ENCODE measurements around the gene TPM2.

Gene TPM2

DNA sequence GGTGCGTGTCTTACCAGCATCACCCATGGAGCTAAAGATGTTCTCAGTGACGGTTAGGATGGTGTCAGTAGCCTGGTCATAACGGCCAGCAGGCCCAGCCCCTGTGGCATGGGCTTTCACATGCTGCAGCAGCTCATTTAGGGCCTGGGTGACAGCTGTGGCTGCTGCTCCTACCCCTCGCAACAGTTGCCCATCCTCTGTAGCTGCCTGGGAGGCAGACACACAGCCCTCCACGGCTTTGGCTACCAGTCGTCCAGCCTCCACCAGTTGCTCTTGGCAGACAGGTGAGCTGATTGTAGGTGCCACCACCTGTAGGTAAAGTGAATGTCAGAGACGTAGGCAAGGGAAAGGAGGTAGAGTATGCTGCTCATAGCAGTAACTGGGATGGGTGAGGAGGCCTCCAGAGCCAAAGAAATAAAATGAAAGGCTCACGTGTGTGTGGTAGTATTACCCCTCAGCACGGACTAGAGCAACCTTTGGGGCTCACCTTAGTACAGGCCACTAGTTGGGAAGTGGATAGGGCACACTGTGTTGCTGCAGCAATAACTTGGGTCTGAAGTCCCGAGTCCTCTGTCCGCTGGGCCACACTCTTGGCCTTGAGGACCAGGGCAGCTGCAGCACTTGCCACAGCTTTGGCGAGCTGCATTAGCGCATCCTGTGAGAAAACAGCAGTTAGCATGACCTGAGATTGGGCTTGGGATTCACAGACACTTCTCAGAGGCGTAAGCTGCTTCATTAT lies 27.6 kb upstream of the TPM2 start:
- no peak for DNase-seq

DNA sequence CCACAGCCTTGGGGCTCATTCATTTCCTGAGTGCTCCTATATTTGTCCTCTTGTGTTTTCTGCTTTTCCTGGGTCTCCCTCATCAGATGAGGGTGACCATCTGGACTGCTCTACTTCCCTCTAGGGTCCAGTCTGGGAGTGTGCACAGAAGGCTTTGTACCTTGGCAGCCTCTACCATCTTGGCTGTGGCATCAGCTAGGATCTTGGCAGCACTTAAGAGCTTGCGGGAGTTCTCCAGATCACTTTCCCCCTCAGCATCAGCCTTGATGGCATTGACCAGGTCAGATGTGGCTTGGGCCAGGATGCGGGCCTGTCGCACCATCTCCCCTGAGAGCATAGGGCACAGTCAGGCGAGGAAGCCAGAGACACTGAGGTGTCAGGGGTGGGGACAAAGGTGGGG lies 26.5 kb upstream of the TPM2 start:
- no peak for DNase-seq

DNA sequence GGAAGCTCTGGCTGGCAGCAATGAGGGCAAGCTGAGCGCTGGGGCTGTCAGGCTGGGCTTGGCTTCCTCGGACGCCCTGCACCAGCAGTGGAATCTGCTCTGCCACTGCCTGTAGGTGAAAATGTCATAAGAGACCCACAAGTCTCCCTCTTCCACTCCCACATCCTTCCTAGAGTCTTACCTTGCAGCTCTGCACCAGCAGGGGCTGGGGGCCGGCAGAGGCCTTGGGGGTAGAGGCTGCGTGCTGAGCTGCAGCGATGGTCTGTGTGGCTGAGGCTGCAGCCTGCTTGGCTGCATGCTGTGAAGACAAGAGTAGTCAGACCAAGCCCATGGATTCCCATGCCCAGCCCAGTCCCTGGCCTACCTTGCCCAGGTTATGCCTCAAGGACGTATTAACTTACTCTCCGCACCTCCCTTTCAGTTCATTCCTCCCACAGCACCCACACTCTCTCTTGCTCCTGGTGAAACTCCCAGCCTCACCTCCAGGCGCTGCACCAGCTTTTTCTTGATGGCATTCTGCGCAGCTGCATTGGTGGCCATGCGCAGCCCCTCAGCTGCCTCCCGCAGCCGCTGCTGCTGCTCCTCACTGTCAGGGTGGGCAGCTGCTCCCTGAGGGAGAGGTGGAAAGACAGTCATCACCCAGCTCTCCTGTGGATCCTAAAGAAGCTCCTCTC lies 25.0 kb upstream of the TPM2 start:
- DNase-seq = no peak

DNA sequence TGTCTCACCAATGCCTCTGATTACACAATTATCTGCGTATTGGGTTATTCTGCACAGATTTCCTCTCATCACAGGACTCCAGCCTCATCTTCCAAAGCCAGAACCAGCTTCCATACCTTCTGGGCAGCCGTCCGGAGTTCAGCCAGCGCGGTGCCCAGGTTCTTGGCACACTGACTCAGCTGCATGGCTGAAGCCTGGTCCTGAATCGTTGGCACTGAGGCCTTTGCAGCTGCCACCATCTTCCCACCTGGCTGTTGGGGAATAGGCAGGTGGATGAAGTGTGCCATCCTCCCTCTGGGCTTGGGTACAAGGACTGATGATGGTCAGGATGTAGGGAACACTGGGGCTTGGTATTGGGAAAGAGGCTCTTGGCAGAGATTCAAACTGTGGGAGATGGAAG lies 24.4 kb upstream of the TPM2 start:
- no peak for DNase-seq

DNA sequence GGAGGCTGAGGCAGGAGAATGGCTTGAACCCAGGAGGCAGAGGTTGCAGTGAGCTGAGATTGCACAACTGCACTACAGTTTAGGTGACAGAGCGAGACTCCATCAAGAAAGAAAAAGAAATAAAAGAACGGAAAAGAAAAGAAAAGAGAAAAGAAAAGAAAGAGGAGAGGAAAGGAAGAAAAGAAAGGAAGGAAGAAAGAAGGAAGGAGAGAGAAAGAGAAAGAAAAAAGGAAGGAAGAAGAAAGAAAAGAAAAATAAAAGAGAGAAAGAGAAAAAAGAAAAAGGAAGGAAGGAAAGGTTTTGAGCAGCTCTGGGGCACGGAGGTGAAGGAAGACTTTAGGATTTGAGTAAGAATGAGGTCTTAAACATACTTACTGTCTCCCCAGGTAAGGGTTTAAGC lies 23.9 kb upstream of the TPM2 start:
- no peak for DNase-seq

DNA sequence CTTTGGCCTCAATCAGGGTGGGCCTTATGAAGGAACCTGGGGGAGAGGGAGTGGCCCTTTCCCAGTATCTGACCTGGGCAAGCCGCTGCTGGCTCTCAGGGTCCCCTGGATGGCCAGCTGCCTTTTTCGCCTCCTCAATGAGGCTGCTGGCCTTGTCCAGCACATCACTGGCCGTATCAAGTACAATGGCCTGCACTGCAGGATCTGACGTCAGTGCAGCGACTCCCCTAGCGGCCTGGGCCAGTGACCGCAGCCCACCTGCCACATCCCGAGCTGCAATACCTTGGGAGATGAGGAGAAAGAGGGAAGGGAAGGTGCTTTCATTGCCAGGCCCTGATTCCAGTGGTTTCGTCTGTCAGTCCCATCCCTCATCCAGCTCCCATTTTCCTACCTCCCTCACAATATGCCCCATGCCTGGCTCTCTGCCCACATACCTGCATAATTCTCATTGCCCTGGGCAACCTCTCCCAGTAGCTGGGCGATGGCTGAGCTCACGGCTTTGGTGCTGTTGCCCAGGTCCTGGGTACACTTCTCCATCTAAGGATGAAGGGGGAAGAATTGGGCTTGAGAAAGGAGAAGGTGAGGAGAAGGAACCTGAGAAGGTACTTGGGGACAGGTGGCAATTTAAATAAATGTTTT lies 23.2 kb upstream of the TPM2 start:
- DNase-seq = no peak

DNA sequence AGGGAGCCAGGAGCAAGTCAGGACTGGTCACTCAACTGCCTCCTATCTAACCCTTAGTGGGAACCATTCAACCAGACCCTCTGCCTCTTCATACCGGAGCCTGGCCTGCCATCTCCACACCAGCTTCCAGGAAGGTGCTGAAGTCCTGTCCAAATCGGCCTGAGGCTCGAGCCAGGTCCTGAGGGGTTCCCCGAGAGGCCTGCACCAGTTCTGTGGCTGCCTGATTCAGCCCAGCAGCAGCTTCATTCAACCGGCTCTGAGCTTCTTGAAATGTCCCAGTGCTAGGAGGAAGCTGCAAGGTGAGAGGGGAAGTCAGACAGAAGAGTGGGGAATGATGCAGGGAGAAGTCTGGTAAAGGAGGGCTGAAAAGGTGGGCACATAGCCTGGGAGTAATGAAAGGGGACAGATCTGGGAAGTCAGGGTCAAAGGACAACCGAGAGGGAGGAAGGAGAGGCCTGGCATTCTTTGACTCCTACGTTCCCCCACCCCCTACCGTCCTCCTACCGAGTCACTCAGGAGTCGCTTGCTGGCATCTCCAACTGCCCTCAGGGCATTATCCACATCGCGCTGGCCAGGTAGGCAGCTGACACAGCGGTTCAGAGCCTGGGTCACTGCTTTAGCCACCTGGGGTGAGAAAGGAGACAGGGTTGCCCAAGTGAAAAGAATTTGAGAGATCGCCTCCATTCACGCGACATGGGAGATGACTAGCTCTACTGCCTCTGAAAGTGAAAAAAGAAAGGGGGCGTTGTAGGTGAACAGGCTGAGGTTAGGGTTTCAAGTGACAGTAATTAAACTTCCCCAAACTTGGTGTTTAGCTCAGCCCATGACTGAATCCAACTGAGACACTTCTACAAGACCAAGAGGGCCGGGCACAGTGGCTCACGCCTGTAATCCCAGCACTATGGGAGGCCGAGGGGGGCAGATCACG lies 22.0 kb upstream of the TPM2 start:
- no peak for DNase-seq

DNA sequence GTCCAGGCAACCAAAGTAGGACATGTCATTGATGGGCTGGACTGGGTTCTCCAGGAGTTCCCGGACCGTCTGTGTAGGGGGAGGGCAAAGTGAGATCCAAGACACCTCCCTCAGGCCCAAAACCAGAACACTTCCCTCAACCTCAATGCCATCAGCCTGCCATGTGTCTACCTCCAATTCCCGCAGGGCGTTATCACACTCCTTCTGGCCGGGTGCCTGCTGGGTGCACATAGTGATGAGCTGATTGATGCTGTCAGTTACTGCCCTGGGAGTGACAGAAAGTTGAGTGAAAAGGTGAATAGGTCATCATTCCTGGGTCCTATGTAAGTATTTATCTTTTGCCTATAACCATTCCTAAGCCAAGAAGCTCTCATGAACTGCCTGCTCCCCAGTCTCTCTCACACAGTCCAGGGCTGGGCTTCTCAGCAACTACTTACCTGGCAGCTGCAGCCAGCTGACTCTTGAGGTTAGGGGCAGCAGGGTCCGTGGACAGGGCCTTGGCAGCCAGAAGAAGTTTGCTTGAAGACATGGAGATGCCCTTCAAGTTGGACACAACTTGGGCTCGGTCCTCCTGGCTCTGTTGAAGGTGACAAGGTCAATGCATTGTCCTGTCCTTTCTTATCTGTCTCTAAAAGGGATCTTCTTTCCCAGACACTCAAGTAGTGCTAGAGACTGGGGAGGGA lies 21.2 kb upstream of the TPM2 start:
- no peak for DNase-seq

DNA sequence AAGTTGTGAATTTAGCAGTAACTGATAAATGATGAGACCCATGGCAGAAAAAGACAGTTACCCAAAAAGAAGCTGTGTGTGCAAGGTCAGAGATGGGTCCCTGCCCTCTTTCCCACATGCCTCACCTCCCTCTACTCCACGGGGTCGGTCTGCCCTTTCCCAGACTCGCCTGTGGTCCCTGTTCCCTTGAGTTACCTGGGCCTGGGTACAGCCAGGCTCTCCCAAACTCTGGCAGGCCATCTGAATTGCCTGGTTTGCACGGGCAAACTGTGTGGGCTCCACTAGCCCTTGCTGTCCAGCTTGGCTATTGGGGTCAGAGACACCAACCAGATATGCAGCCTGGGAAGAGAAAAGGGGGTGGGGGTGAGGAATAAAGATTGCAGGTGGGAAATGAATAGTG lies 18.4 kb upstream of the TPM2 start:
- no peak for DNase-seq

DNA sequence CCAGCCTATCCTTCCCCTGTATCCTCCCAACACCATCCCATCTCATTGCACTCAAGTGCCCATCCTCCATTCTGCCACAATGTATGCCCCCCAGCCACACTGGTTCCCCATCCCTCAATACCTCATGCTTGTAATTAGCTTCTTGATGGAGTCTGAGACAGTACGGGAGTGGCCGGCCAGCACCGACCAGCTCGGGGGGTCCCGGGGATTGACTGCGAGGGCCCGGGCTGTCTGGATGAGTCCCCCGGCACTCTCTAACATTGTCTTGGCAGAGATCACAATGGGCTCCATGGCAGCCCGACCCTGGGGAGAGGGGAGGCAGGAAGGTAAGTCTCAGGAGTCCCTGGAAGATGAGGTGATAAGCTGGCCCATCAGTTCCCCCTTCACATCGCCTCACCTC lies 17.2 kb upstream of the TPM2 start:
- no peak for DNase-seq

DNA sequence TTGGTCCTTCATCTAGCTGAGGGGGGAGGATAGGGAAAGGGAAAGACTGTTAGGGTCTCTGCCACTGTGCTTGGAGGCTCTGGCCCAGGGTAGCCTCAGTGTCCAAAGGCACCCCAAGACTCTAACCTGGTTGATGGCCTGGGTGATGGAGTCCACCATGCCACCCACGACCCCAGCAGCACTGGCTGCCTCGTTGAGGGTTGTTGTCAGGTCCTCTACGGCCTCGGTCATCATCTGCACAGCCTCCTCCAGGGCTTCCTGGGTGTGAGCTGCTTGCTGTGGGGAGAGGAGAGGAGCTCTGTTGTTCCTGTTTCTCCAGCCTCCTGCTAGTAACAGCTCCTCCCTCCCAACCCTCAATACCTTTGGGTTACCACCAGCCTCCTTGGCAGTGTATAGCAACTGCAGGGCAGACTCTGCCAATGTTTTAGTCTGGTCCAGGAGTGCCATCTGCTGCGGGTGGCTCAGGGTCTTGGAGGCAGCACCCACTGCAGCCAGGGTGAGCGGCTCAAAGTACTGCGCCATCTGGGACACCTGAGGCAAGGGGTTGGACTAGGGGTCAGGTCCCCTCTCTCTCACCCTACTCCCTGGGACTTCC lies 16.2 kb upstream of the TPM2 start:
- no peak for DNase-seq

DNA sequence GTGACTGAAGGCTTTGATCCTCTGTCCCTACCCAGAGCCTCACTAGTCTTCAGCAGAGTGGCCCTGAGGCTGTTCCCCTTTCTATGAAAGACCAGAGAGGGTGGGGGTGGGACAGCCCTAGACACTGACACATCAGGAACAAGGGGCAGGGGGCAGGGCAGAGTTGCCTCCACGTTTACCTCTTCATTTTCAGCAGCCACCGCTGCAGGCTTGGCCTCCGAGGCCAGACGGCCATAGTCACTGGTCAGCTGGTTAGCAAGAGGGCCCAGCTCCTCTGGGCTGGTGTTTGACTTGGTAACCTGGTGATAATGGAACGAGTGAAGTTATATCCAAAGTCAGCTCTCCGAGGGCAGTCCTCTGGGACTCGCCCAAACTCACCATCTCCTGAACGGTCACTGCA lies 15.6 kb upstream of the TPM2 start:
- no peak for DNase-seq

DNA sequence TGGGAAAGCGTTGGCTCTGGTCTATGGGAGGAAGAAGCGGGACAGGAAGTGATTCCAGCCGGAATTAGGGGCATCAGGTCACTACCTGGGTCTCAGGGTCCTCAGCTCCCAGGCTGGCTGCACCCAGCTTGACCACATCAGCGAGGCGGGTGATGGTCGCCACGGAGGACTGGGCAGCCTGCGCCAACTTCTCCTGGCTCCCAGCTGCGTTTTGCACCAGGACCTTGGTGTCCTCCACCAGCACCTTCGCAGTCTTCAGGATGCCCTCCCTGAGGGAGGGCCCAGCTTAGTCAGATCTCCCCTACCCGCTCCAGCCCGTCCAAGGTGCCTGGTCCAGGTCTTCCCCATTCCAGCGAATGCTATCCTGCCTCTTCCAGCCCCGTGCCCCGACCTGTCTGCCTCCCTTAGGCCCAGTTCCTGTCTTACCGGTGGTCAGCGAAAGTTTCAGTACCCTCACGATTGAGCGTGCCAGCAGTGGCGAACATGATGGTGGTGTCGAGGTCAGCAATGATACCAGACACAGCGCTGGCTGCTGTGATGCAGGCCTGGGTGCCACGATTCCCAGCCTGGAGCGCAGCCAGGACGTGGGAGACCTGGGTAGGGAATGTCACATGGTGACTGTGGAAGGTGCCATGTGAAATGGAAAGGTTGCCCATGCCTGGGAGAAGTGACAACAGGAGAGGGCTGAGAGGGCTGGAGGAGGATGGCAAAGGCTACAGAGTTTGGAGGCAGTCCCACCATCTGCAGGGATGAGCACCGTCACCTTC lies 14.4 kb upstream of the TPM2 start:
- DNase-seq = no peak

DNA sequence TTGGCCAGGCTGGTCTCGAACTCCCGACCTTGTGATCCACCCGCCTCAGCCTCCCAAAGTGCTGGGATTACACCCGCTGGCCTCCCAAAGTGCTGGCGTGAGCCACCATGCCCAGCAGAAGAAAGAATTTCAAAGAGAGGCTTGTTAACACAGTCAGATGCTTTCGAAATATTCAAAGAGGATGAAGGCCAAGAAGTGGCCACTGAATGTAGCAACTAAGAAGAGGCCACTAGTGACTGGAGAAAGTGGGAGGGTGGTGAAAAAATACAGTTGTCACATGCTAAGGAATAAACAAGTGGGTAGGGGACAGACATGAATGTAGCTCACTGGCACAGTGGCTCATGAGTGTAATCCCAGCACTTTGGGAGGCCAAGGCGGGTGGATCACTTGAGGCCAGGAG lies 13.0 kb upstream of the TPM2 start:
- no peak for DNase-seq

DNA sequence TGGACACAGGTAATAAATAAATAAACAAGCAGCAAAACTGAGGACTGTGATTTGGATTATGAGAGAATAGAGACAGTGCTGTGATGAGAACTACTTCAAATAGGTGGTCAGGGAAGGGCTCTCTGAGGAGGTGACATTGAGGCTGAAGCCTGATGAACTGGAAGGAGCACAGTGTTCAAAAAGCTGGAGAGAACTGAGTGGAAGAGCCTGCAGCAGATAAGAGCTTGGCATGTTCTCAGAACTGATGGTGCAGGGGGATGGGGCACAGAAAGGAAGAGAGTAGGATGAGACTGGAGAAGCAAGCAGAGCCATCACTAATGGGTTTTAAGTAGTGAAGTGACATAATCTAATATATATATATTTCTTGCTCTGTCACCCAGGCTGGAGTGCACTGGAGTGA lies 11.2 kb upstream of the TPM2 start:
- DNase-seq = no peak

DNA sequence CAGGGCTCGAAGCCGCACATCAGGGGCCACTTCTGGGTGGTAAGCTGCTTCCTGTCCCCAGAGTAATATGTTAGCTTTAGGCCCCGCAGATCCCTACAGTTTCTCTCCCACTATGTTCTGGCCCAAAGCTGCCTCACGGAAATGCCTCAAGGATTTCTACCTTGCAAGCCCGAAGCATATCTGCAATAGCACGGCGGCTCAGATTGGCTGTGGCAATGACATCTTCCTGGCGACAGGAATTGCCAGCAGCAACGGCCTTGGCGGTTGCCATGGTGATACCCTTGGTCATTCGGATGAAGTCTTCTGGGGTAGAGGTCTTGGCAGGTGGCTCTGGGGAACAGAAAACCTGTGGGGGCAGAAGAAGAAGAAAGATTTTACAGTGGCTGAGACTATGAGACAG lies 10.3 kb upstream of the TPM2 start:
- DNase-seq = no peak

DNA sequence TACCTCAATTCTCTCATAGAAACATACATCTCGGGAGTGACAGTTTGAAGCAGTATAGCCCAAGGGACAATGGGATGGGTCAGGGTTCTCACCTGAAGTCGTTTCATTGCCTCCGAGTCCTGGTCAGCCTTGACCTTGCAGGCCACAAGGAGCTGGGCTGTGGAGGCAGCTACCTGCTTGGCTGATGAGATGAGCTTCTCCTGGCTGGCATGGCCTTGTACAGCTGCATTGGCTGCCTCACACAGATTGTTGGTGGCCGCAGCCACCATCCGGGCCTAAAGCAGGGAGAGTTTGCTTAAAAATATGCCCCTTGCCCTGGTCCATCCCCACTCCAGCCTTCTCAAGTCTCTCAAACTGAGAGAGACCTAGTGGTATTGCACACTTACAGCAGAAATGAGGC lies 8.5 kb upstream of the TPM2 start:
- no peak for DNase-seq

DNA sequence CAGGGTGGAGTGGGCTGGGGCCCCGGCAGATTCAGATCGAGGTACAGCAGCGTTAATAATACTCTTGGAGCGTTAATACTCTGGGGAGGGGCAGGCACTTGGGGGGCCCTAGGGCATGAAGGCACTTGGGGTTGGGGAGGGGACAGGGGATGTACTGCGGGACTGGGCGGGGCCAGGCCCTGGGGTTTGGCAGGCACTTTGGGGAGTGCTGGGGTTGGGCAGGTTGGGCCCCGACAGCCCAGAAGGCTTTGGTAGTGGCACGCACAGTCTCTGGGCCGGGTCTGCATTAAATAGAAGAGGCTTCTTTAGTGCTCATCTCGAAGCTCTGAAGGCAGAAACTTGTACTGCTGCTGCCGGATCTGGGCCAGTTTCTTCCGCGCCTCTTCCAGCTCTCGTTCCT lies 7.8 kb upstream of the TPM2 start:
- no peak for DNase-seq

DNA sequence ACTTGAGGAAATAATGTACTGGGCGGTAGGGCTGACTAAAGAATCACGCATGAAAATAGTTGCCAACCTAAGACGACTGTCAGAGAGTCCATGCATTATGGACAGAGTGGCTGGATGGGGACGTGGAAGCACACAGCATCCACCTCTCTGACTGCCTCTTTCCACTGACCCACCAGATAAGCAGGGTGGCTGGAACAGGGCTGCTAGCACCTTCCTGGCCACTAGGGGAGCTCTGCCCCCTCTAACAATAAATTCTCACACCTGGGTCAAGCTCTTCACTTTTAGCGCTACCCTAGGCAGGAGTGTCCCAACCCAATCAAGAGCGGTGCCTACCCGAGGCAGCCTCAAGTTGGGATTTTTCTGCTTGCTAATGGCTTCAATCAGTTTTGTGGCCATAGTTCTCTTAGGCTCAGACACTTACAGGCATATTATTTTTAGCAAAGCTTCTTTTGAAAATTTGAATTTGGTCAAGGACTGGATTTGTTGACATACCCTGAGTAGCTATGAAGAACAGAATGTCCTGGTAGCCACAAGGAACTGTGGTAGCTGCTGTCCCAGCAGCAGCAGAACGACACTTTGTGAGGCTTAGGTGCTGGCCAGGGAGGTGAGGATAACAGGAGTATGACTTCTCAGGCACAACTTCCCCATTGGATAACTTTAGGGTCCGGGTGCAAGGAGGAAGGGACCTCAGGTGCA lies 6.9 kb upstream of the TPM2 start:
- DNase-seq = peak; percentile 21

DNA sequence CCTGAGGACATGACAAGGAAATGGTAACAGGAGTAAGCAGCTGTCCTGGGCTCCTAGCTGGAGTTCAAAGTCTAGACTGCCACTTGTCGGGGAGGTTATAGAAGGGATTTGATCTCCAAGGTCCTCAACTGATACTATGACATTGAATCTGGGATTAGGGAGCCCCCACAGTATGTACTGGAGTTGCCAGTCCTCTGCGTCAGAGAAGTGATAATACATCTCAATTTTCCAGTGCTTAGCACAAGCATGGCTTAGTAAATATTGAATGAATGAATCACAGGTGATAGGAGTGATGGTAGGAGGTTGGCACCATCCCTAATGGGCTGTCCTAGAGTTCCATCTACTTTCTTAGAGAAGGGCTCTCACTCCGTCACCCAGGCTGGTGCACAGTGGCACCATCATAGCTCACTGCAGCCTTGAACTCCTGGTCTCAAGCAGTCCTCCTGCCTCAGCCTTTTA lies 6.2 kb upstream of the TPM2 start:
- DNase-seq = no peak

Data from NK-92 treated with Interleukin-12 subunit alpha and Interleukin-12 subunit beta, amount 100 ng/mL, for 24 hours (cell line).